AG04449 (cell line): ENCODE results near the gene MATN1.

ENCODE experiments used
- CTCF ChIA-PET: fragments of 350-600 bp; formaldehyde crosslinking; extraction: SDS; loops from one replicate; lab custom pipeline; 2021; ENCODE audit warnings: antibody characterized with exemption; lab: Yijun Ruan, JAX
- POLR2A ChIA-PET: fragments of 400-600, 350-600 bp; formaldehyde crosslinking; extraction: SDS; loops from one replicate; lab custom pipeline; 2020; ENCODE audit warnings: antibody characterized with exemption, inconsistent platforms; lab: Yijun Ruan, JAX
- DNase-seq: peaks from one replicate; pipeline ENCODE4 v3.0.0-alpha.2; 2010; ENCODE audit warnings: low read depth, low spot score
- H3K4me3 ChIP-seq: 2 replicates; pipeline ENCODE4 v1.5.1; 2011; ENCODE audit warnings: low read depth, mild to moderate bottlenecking, control low read depth, low read length
- CTCF ChIP-seq: IDR thresholded peaks from one replicate; pipeline ENCODE4 v1.5.1; 2011; ENCODE audit warnings: mild to moderate bottlenecking, moderate library complexity, low read length, control low read depth, inconsistent platforms; ENCODE audit not compliant: insufficient read depth; ENCODE audit errors: missing control alignments

Gene MATN1

GRCh38 chr1:30750731-30751291, 27.4 kb upstream of the MATN1 start:
- CTCF ChIA-PET: interaction anchor here (1.0 to 3.0 kb wide), 3 partner anchors 16 to 32 kb away, joined by 3 to 10 read pairs (median 4); no protein-coding TSS in a partner anchor
- POLR2A ChIA-PET: interaction anchor here (0.6 kb wide), 1 partner anchor 21 kb away, joined by 3 read pairs; no protein-coding TSS in a partner anchor
- no peak overlapping the region for H3K4me3 ChIP-seq
- DNase-seq: no peak
- TF ChIP-seq CTCF: no peak

GRCh38 chr1:30749691-30750583, 26.6 kb upstream of the MATN1 start:
- H3K4me3 ChIP-seq: no peak overlapping the region
- TF ChIP-seq CTCF: no peak
- POLR2A ChIA-PET: interaction anchor here (0.6 kb wide), 1 partner anchor 20 kb away, joined by 3 read pairs; no protein-coding TSS in a partner anchor
- DNase-seq: no peak
- CTCF ChIA-PET: interaction anchor here (1.0 to 3.0 kb wide), 3 partner anchors 8 to 33 kb away, joined by 4 to 10 read pairs (median 6); partner anchors contain the start of gene LAPTM5

GRCh38 chr1:30748699-30749401, 25.5 kb upstream of the MATN1 start:
- CTCF ChIA-PET: interaction anchor here (0.7 to 3.0 kb wide), 7 partner anchors 10 to 52 kb away, joined by 3 to 10 read pairs (median 4); partner anchors contain the start of gene LAPTM5
- no peak overlapping the region for H3K4me3 ChIP-seq
- no peak for DNase-seq
- POLR2A ChIA-PET: no interaction called here
- no peak for TF ChIP-seq CTCF

GRCh38 chr1:30748098-30748698, 24.8 kb upstream of the MATN1 start:
- TF ChIP-seq CTCF: no peak
- CTCF ChIA-PET: interaction anchor here (0.8 to 1.7 kb wide), 6 partner anchors 10 to 35 kb away, joined by 3 to 6 read pairs (median 3); partner anchors contain the start of gene LAPTM5
- H3K4me3 ChIP-seq: no peak overlapping the region
- DNase-seq: no peak
- POLR2A ChIA-PET: no interaction called here

GRCh38 chr1:30747033-30748008, 23.9 kb upstream of the MATN1 start:
- DNase-seq: no peak
- no peak overlapping the region for H3K4me3 ChIP-seq
- POLR2A ChIA-PET: no interaction called here
- no peak for TF ChIP-seq CTCF
- CTCF ChIA-PET: interaction anchor here (0.8 to 1.2 kb wide), 2 partner anchors 35 to 46 kb away, joined by 3 read pairs; no protein-coding TSS in a partner anchor
